Spleen (tissue), 11 donors: ENCODE results near the gene ERC2. TPM values are rescaled to one million over a fixed set of nuclear protein-coding genes. Genes with fewer than 3 reads are reported as not detected.

Experiments used
- DNase-seq: peaks from one replicate; pipeline ENCODE4 v3.0.0-alpha.2; 2020
- H3K27ac ChIP-seq, 8 donors: fragments of 200-600 bp; sonication (generic) in 7 of 8; 1 replicate in 4 of 8; 2 replicates in 4 of 8; pipeline versions ENCODE4 v1.5.0 to v1.8.0; 2016 to 2021; ENCODE audit warnings: inconsistent platforms in 4 of 8, mild to moderate bottlenecking in 4 of 8, moderate library complexity in 1 of 8
- H3K27me3 ChIP-seq, 7 donors: fragments of 200-600 bp; sonication (generic) in 6 of 7; replicated peaks in 1 of 7; 1 replicate in 4 of 7; 2 replicates in 3 of 7; pipeline versions ENCODE4 v1.5.0 to v1.8.0; 2016 to 2021; ENCODE audit warnings: inconsistent platforms in 3 of 7, mild to moderate bottlenecking in 1 of 7
- H3K36me3 ChIP-seq, 6 donors: fragments of 200-600 bp; sonication (generic) in 5 of 6; 1 replicate in 4 of 6; 2 replicates in 2 of 6; pipeline versions ENCODE4 v1.5.0 to v1.8.0; 2016 to 2021; ENCODE audit warnings: inconsistent platforms in 2 of 6
- H3K4me1 ChIP-seq, 6 donors: fragments of 200-600 bp; sonication (generic) in 5 of 6; 1 replicate in 3 of 6; 2 replicates in 3 of 6; pipeline versions ENCODE4 v1.5.0 to v1.8.0; 2016 to 2021; ENCODE audit warnings: inconsistent platforms in 3 of 6
- H3K4me3 ChIP-seq, 8 donors: fragments of 200-600 bp; sonication (generic) in 7 of 8; 1 replicate in 4 of 8; 2 replicates in 4 of 8; pipeline versions ENCODE4 v1.5.0 to v1.8.0; 2016 to 2021; ENCODE audit warnings: inconsistent platforms in 4 of 8, mild to moderate bottlenecking in 4 of 8, moderate library complexity in 2 of 8
- H3K9me3 ChIP-seq, 8 donors: fragments of 200-600 bp; sonication (generic) in 7 of 8; 1 replicate in 4 of 8; 2 replicates in 4 of 8; pipeline versions ENCODE4 v1.5.0 to v1.8.0; 2016 to 2021; ENCODE audit warnings: inconsistent platforms in 4 of 8
- CTCF ChIP-seq, 11 experiments: fragments of 200-600 bp in 7 of 11; fragments of 450-650 bp in 4 of 11; sonication (generic) in 4 of 11; IDR thresholded peaks in 8 of 11; conservative IDR thresholded peaks in 3 of 11; 1 replicate in 7 of 11; 2 replicates in 4 of 11; pipeline versions ENCODE4 v1.4.0 to v1.8.0; 2016 to 2021; ENCODE audit warnings: antibody characterized with exemption in 11 of 11, inconsistent platforms in 4 of 11, mild to moderate bottlenecking in 1 of 11
- POLR2A ChIP-seq, 3 donors: fragments of 450-650 bp; IDR thresholded peaks; one replicate each; pipeline ENCODE4 v1.5.1; 2017; ENCODE audit warnings: antibody characterized with exemption in 3 of 3, mild to moderate bottlenecking in 1 of 3
- POLR2AphosphoS5 ChIP-seq, 3 donors: sonication (generic); formaldehyde crosslinking; IDR thresholded peaks; one replicate each; pipeline ENCODE4 v1.5.1; 2017; ENCODE audit warnings: antibody characterized with exemption in 3 of 3
- WGBS, 5 donors: extraction: QIAGEN DNeasy Blood & Tissue Kit in 3 of 5; methylation state at CpG; one replicate each; pipeline versions ENCODE4 v1.1.5 to v1.1.7; 2013 to 2018; 5-methylcytosine and 5-hydroxymethylcytosine counted together
- intact Hi-C: fragments of 100-400 bp; cut with DNase I; formaldehyde crosslinking; loops from one replicate; pipeline ENCODE4 v1.15.0; 2023; ENCODE audit warnings: low total_unique reads
- polyA plus RNA-seq, 3 donors: library from polyadenylated mRNA; stranded (reverse); fragments of 200-250 nt; gene quantifications; one replicate each; pipeline ENCODE4 v1.2.1, GENCODE V29; 2013
- total RNA-seq, 7 donors: library from RNA; depleted of rRNA in 3 of 7; stranded (reverse); fragments of >200 nt in 3 of 7; fragmentation: NEBNext Ultra II Directional in 4 of 7; extraction: Animal tissue kit (Norgen Biotek cat#: 25700) in 4 of 7; gene quantifications; one replicate each; pipeline versions ENCODE4 v1.1.0 to v1.2.1, GENCODE V29; 2016 to 2021
- donor health status: healthy with polysubstance abuse.
- donor health status: DM: no; HTN: no; CAD: no; lungs with moderate emphysema.
- donor health status: DM: no; HTN: no; CAD: no.
- donor health status: Bipolar disorder and iron deficiency.
- donor health status: healthy.
- donor health status: DM: no; HTN: no; CAD: no.
- donor health status: DM: yes; HTN: yes; CAD: no.

Gene ERC2
- total and polyA plus RNA-seq, 10 donors, result 0.04 to 4.9 (median 0.39) TPM

DNA sequence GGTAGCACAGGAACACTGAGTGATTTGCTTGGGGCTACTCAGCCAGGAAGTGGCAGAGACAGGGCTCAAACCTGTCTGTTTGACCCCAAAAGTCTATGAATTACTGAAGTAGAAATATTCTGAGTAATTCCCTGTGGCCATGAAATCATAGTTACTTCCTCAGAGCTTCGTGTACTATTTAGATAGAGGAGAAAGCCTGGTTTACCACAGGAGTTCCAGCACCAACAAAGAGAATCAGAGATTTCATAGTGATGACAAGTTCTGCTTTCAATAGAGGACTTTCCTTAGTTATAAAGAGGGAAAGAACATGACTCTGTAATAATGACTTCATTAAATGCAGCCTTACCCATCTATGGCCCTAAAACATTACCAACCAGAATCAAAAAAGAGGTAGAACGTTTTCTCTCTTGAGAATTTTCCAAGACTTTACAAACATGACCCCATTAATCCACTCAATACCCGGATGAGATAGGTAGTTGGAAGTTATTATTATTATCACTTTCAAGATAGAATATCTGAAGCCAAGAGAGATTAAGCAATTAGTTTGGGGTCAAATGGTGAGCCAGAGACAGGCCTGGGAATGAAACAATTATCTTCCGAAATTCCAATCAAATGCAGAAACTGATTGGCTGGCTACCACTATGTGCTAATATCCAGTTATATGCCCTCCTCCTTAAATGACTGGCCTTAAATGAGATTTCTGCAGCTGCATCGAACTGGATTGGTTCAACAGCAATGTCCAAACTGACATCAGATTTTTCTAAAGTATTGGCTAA is 967.5 kb downstream of the ERC2 start:
- no peak for DNase-seq
- no peak overlapping the region for H3K4me3 ChIP-seq
- intact Hi-C loops, result no loop called here

GRCh38 chr3:55498520-55498919 is 969.7 kb downstream of the ERC2 start:
- intact Hi-C loops, result no loop called here
- Histone ChIP-seq H3K36me3 (no peaks in the 10 kb centered on the region), H3K27ac (no peak overlapping the region), H3K9me3 (no peaks in the 10 kb centered on the region), H3K27me3 (no peaks in the 10 kb centered on the region), H3K4me3 (no peak overlapping the region), H3K4me1 (no peaks in the 10 kb centered on the region)
- WGBS, 5 donors, result 82 to 87% (median 86%) methylated on average over 4 of the region's 4 CpGs
- DNase-seq, result no peak
- no peak for TF ChIP-seq CTCF (IDR thresholded peaks at IDR 0.05 in 8 of 11, conservative IDR thresholded peaks at IDR 0.05 in 3 of 11)
- no peak for TF ChIP-seq POLR2AphosphoS5 (IDR thresholded peaks at IDR 0.05)
- no peak for TF ChIP-seq POLR2A (IDR thresholded peaks at IDR 0.05)

More for the DNA sequence above, 967.5 kb downstream of the ERC2 start:
- Histone ChIP-seq H3K27ac (no peak overlapping the region), H3K27me3 (no peaks in the 10 kb centered on the region), H3K36me3 (no peaks in the 10 kb centered on the region), H3K9me3 (no peaks in the 10 kb centered on the region), H3K4me1 (no peaks in the 10 kb centered on the region)
- 56 to 74% (median 68%) methylated on average over 5 of the region's 5 CpGs for WGBS, 5 donors
- TF ChIP-seq POLR2AphosphoS5 (IDR thresholded peaks at IDR 0.05) (no peak), POLR2A (IDR thresholded peaks at IDR 0.05) (no peak), CTCF (IDR thresholded peaks at IDR 0.05 in 8 of 11, conservative IDR thresholded peaks at IDR 0.05 in 3 of 11) (no peak)

DNA sequence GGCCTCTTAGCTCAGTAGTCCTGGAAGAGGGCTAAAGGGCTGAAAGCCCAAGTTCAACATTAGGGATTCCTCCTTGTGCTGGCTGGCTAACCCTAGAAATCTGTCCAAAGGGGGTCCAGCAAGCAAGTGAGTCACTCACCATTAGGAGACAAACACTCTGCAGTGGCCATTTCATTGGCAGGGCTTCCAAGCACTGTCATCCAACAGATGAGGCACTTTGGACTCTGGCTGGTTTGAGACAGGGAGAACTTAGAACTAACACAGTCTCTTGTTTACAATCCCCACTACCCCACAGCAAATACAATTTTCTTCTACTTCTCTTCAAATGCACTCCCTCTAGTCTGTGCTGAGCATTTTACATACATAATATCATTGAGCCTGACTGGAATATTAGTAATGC is 971.0 kb downstream of the ERC2 start:
- intact Hi-C loops, result no loop called here
- no peak for DNase-seq
- Histone ChIP-seq H3K9me3 (no peaks in the 10 kb centered on the region), H3K27me3 (peaks cover 0 to 3% (median 0%) of the 10 kb centered on the region in 7 donors), H3K4me3 (no peak overlapping the region), H3K4me1 (no peaks in the 10 kb centered on the region), H3K27ac (no peak overlapping the region), H3K36me3 (no peaks in the 10 kb centered on the region)
- TF ChIP-seq CTCF (IDR thresholded peaks at IDR 0.05 in 8 of 11, conservative IDR thresholded peaks at IDR 0.05 in 3 of 11) (no peak), POLR2A (IDR thresholded peaks at IDR 0.05) (no peak), POLR2AphosphoS5 (IDR thresholded peaks at IDR 0.05) (no peak)

DNA sequence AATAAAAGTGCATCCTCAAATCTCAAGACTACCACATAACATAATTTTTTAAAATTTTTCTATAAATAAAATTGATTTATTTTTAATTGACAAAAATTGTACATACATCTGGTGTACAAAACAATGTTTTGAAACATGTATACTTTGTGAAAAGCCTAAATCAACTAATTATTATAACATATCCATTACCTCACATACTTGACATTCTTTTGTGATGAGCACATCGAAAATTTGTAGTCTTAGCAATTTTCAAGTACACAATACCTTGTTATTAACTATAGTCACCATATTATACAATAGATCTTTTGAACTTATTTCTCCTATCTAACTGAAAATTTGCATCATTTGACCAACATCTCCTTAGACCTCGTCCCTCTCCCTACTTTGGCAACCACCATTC is 973.3 kb downstream of the ERC2 start:
- intact Hi-C loops, result no loop called here
- Histone ChIP-seq H3K36me3 (no peaks in the 10 kb centered on the region), H3K4me3 (no peak overlapping the region), H3K4me1 (peaks cover 0 to under 1% (median 0%) of the 10 kb centered on the region in 6 donors), H3K27ac (no peak overlapping the region), H3K27me3 (peaks cover 0 to 25% (median 0%) of the 10 kb centered on the region in 7 donors), H3K9me3 (no peaks in the 10 kb centered on the region)
- 70 to 93% (median 76%) methylated on average over 2 of the region's 2 CpGs for WGBS, 5 donors
- DNase-seq, result no peak
- TF ChIP-seq POLR2AphosphoS5 (IDR thresholded peaks at IDR 0.05), result no peak
- TF ChIP-seq POLR2A (IDR thresholded peaks at IDR 0.05), result no peak
- TF ChIP-seq CTCF (IDR thresholded peaks at IDR 0.05 in 8 of 11, conservative IDR thresholded peaks at IDR 0.05 in 3 of 11), result no peak
